ENCODE data around the gene COL25A1.

Gene COL25A1

DNA sequence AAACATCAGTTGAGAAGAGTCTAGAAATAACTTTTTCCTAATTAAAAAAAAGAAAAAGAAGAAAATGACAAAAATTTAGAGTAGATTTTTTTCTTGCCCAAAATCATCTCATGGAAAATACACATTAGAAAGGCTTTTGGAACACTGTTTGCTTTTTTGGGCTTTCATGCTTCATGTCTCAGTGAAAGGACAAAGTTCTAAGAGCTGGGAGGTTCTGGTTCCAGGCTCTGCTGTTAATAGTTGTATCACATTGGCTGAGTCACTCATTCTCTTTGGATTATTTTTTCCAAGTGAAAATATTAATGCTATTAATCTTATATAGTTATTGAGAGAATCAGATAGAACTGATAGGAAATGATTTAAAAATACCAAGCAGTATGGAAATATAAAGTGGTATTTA, 506.7 kb downstream of the COL25A1 start:
- DNase-seq, result no peak

DNA sequence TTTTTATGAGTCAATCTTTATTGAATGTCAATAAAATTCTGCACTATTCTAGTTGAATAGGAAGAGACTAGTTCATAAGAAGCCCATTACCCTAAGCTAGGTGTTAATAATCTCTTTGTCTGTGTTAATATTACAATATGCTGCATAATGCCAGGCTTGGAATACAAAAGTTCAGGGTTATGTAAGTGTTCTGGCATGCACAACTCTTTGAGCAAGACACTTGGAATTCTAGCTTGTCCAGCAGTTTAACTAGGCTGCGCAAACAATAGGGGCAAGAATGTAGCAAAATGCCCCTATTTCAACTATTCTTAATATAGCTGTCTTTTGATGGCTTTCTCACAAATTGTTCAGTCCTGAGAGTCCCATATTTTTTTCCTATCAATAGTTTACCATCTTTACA, 508.3 kb downstream of the COL25A1 start:
- DNase-seq, result no peak

DNA sequence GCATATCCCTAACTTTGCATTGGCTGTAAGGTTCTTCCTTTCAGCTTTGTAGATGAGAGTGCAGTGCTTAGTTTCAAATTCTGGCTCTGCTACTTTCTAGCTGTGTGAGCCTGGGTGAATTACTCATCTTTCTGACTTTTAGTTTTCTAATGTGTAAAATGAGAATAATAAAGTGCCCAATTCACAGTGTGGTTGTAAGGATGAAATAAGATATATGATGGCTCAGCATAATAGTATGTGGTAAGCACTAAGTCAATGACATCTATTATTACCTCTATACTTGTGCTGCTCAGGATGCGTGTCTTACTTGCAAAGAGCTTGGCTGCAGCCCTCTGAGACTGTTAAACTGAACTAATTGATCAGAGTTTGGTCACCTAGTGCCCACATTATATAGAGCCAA, 509.0 kb downstream of the COL25A1 start:
- no peak for DNase-seq

DNA sequence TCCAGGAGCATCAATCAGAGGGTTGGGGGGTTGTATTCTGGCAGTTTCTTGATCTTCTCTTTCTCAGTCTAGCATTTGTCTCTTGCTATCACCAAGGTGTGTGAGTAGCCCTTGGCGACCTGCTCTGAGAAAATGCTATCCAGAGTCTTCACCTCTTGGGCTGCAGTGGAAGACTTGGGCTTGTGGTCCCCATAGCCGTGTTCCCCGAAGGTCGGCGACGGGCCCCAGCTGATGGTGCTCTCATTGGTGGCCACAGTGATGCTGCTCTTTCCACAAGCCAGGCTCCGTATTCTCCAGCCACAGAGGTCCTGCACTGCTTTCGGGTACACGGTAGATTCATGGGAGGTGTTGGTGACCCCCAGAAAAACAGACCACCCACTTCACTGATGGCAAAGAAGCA, 513.7 kb downstream of the COL25A1 start:
- no peak for DNase-seq

DNA sequence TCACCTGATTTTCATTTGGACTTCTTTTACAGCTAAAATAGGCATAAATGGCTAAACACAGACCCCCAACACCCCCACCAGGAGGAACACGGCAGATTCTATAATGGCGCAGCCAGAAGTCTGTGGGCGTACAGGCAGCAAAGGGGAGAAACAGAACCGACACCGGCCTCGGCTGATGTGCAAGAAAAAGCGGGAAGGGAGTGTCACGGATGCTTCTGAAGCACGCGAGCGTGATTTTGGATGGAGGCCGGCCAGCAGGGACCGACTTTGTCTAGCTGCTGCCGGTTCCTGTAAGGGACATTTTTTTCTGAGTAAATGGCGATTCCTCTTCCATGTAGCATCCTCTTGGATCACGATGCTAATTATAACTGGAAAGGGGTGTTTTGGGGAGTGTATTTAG, 514.7 kb downstream of the COL25A1 start:
- no peak for DNase-seq

DNA sequence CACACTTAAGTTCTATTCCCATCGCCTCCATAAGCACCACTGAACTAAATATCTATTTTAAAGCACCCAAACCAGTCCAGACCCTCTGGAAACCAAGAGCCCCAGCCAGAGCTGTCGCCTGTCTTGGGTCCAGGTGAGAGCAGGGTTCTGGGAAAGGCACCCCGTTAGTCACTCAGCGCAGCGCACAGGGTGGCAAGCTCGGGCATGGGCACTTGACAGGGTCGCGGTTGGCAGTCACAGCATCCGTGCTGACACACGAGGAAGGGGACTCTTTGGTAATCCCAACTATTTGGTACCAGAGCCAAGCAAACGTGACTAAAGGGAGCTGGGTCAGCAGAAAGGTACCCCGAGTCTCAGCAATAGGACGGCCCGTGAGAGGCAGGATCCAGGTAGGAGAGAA, 515.4 kb downstream of the COL25A1 start:
- no peak for DNase-seq

DNA sequence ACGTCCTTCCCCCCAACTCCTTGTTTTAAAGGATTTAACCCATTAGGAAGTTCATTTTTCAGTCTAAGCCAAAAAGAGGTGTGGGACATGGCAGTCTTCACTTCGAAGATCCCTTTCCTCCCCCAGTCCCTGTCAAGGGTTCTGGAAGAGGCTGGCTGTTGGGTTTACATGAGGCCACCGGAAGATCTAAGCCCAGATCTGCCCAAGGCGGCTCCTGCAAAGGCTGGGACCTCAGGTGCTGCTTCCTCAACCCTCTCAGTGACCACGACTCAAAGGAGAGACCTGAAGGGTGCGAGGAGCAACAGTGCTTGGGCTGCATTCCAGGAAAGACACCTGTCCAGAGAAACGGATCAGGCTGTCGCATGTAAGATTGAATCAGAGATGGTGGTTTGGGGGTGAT, 516.1 kb downstream of the COL25A1 start:
- no peak for DNase-seq

DNA sequence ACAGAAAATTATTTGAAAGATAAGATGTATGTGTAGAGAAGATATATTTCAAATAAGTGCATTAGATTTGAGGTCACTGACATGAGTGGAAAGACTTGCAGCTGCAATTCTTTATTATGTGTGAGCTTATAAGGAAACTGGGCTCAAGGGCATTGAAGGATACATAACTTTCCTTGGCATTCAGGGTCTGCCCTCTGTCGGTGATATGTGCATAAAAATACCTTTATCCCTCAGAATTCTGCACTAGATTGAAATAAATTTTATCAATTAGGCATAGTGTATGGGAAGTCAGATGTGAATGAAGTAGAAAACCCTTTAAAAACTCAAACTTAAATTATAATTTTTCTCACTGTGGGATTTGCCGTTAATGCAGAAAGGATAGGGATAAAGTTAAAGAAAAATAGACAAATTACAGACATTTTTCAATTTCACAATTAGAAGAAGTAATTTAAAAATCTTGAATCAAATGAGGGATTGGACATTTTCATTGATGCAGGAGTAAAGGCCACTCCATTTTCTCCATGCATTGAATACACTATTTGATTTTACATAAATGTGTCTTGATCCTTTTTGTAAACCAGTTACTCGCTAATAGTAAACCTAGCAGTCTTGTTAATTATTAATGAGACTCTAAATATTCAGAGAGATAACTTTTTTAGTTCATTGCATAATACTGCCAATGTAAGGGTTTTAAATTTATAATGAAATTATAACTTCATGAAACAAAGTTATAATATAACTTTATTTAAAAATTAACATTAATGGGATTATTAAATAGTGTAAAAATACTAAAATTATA, 518.6 kb downstream of the COL25A1 start:
- DNase-seq, result no peak

DNA sequence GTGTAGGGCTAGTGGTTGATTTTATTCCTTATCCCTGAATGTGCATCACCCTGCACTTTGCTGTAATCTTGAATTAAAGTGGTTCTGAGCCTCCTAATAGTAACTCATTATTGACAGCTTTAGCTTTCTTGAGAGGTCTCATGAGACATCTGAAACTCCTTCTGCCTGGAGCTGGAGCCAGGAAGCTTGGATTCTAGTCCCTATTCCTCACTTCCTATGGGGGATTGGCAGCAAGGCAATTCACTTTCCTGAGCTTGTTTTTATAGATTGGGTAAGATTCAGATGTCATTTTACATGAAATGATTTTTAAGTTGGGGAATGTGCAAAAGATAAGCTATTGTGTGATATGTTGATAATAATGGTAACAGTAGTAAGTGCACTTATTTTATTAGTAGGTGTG, 522.5 kb downstream of the COL25A1 start:
- no peak for DNase-seq

DNA sequence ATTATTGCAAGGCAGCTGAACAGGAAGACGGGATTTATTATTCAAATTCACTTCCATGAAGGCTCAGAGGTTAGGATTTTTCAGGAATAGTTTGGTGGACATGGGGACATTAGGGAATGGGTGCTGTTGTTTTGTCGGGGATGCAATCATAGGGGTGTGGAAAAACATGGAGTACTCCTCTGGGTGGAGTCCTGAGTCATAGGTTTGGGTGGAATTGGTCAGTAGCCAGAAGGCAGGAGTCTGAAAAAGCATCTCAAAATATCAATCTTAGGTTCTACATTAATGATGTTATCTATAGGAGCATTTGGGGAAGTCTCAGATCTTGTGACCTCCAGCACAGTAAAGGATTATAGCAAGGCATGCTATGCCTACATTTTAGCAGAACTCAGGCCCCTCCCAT, 525.1 kb downstream of the COL25A1 start:
- no peak for DNase-seq

DNA sequence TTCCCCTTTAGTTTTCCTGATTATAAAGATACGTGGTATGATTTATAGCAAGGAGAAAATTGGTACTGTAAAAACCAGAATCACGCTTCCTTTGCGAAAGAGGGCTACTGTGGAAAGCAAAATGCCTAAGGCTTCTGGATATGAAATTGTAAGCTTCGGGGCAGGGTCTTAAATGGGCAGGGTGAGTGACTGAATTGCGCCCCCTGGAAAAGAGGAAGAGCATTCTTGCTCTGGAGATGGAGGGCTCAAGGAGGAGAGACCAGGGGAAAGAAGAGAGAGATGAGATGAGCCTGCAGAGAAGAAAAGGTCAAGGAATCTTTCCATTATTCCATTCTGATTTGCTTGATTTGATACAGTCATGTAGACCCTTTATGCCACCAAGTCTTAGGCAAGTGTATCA, 526.5 kb downstream of the COL25A1 start:
- DNase-seq, result no peak

DNA sequence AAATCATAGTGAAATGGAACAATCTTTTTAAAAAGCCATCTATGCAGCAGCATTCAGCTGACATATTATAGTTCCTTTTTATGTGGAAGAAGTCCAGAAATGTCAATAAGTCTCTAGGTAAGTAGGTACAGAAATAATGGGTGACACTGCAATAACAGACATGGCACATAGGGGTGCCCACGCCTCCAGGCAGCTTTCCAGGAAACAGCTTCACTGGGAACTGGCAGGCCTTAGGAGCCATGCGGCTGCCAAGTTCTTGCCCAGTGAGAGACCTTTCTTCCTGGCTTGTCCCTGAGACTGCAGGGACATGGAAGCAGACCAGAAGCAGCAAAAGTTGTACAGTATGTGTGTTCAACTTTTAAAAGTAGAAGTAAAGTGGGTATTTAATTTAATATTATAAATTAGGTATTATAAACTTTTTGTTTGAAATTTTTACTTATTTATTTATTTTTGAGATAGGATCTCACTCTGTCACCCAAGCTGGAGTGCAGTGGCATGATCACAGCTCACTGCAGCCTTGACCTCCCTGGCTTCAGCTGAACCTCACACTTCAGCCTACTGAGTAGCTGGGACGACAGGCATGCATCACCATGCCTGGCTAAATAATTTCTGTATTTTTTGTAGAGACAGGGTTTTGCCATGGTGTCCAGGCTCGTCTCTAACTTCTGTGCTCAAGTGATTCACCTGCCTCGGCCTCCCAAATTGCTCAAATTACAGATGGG, 527.5 kb downstream of the COL25A1 start:
- no peak for DNase-seq

DNA sequence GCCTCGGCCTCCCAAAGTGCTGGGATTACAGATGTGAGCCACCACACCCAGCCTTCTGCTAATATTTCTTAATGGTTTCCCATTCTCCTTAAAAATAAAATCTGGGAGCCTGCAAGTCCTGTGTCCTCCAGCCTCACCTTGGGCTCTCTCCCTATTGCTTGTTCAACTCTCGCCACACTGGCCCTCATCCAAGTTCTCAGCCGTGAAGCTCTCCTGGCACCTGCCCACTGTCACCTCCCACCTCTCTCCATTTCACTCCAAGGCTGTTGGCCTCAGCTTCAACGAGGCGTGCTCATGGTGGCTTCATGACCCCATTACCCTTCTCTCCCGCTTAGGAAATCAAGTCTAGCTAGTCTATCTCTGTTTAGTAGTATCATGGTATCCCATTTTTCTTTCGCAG, 530.1 kb downstream of the COL25A1 start:
- DNase-seq, result no peak

DNA sequence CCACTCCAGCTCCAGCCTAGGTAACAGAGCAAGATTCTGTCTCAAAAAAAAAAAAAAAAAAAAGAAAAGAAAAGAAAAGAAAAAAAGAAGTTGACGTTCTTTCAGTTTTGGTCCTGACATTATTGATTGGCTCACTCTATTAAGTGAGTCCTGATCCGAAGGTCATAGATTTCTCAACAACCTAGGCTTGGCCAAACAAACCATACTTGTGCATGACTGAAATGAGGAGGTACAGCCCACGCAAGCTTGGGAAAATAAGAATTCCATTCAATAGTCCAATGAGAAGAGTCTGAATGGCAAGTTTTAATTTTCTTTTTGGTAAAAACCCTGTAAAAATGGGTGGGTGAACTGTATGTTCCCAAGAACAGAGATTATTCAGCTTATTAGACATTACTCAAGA, 536.4 kb downstream of the COL25A1 start:
- DNase-seq, result no peak

DNA sequence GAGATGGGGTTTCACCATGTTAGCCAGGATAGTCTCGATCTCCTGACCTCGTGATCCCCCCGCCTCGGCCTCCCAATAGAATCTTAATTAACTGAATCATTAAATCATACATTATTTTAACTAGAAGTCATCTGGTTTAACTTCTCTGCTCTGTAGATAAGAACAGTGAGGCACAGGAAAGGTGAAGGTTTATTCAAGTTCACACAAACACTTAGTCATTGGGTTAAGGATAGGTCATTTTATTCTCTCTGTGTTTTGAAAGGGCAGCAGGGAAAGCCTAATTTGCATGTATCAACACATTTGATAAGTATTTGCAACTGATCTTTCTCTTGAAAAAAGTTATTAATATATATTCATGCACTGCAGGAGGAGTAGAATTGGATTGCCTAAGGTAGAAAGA, 538.5 kb downstream of the COL25A1 start:
- no peak for DNase-seq

DNA sequence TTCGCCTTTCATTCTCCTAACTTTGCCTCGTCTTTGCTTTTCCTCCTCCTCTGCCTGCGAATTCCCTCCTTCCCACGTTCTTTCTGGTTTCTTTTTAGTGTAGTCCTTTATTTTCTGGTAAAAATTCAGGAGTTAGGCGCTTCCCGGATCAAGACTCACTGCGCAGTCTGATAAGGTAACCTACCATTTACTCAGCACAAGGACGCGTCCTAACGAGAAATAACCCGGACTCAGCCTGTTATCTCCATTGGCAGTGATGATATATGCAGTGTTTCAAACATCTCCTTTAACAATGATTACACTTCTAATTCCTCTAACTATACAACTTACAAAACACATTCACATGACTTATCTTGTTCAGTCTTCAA, 539.2 kb downstream of the COL25A1 start:
- DNase-seq, result no peak

DNA sequence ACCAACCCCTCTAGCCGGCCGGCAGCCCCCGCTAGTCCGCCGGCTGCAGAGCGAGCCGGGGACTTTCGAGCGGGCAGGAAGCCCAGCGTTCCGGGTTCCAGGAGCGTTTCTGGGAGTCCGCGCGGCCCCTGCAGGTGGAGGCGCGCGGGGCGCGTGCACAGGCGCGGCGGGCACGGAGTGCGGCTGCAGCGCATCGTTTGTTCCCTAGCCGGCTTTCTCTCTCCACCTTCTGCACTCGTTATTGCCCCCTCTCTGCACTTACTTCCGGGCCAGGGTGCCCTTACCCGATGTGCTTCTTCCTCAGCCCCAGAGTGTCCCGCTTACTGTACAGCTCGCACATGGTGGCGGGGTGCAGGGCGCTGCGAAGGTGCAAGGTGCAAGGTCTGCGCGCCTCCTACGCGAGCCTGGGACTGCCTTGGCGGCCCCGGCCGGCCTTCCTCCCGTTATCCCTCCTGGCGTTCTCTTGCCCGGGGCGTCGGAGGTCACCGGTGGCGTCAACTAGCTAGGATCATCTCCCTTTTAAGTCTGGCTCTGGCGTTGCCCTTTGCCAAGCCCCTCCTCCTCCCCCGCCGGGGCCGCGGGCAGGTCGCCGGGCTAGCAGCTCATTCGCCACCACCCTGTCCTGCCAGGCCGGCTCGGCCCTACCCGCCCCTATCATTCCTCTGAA, 539.8 kb downstream of the COL25A1 start, which contains the start of gene ETNPPL:
Gene ETNPPL, minus strand, starts transcription at position 495 of the 667 bp plus-strand sequence. Its CDS starts 155 bp downstream, at position 340.
- DNase-seq, result peak; percentile 89

All from retina (tissue), 1 donor.